Activated CD8-positive, alpha-beta memory T cell treated with anti-CD3 and anti-CD28 coated beads for 48 hours (primary cell): ENCODE measurements around the gene SPX.

Experiments used
- DNase-seq, 3 experiments: peaks; one replicate each; pipeline ENCODE4 v3.0.0-alpha.2; 2020; ENCODE audit warnings: low read depth in 2 of 3, low spot score in 2 of 3

The SPX gene

GRCh38 chr12:21577516-21577915 is 51.4 kb downstream of the SPX start:
- no peak for DNase-seq

- DNase-seq = no peak
Measured at GRCh38 chr12:21580748-21581516, 54.8 kb downstream of the SPX start.
